ENCODE measurements around the gene PTPRN2.

The PTPRN2 gene

DNA sequence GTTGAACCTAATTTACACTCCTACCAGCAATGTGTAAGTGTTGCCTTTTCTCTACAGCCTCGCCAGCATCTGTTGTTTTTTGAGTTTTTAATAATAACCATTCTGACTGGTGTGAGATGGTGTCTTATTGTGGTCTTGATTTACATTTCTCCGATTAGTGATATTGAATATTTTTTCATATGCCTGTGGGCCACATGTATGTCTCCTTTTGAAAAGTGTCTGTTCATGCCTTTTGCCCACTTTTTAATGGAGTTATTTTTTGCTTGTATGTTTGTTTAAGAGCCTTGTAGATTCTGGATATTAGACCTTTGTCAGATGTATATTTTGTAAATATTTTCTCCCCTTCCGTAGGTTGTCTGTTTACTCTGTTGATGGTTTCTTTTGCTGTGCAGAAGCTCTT, 1055.6 kb downstream of the PTPRN2 start:
- DNase-seq (ENCODE audit: low spot score) = no peak

GRCh38 chr7:157529768-157530560, 1057.7 kb downstream of the PTPRN2 start:
- no peak for DNase-seq (ENCODE audit: low spot score)

DNA sequence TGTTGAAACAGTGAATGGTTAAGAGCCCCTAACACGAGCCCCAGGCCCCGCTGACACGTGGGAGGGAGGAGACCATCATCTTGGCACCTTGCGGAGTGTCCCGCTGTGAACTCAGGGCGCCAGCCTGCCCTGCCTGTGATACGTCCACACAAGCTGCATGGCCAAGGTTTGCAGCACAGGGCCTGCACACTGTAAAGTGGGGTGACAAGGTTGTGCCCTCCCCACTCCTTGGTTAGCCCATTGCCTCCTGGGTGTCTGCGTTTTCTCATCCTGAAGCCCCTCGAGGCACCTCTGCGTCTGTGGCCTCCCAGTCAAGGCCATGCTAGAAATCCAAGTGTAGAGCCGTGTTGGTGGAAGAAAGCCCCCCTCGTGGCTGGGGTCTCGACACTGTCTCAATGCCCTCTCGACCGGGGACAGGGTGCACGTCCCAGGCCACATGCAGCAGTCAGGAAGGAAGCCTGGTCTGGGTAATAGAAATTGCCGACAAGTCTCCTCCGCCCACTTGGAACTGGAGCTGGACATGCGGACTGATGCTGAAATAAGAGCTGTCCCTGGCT, 1058.8 kb downstream of the PTPRN2 start:
- DNase-seq (ENCODE audit: low spot score) = no peak

GRCh38 chr7:157527686-157528085, 1059.9 kb downstream of the PTPRN2 start:
- DNase-seq (ENCODE audit: low spot score) = no peak

- DNase-seq (ENCODE audit: low spot score) = no peak
These were observed 1060.5 kb downstream of the PTPRN2 start for GRCh38 chr7:157526913-157527634.

DNA sequence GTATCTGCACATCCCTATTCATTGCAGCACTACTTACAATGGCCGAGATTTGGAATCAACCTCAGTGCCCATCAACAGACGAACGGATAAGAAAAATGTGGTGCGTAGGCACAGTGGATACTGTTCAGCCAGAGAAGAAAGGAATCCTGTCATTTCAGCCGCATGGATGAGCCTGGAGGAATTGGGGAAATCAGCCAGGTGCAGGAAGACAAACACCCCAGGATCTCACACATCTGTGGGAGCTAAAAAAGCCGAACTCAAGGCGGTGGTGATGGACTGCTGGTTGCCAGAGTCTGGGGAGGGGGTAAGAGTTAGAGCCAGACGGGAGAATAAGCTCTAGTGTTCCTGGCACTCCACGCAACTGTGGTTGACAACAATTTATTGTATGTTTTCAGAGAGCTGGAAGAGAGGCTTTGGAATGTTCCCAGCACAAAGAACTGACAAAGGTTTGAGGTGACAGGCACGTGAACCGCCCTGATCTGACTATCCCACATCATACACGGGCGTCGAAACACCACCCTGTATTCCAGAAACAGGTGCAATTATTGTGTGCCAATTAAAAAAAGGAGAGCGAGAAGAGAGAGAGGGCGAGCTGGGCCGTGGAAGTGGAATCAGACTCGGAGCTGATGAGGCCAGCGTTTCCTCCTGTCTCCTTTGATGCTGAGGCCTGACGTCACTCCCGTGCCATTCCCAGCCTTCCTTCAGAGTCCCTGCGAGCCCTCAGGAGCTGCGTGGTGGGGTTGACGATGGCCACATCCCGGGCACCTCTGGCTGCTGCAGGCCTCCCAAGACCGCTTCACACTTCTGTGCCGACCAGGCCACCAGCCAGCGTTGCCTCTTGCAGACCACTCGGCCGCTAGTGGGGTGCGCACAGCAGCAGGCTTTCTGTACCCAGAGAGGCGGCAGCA, 1061.4 kb downstream of the PTPRN2 start:
- no peak for DNase-seq (ENCODE audit: low spot score)

- DNase-seq (ENCODE audit: low spot score) = peak; percentile 43
These were observed 1062.1 kb downstream of the PTPRN2 start for GRCh38 chr7:157525491-157525915.

GRCh38 chr7:157524731-157525130, 1062.9 kb downstream of the PTPRN2 start:
- no peak for DNase-seq (ENCODE audit: low spot score)

- no peak for DNase-seq (ENCODE audit: low spot score)
These were observed 1063.7 kb downstream of the PTPRN2 start for GRCh38 chr7:157523766-157524421.

DNA sequence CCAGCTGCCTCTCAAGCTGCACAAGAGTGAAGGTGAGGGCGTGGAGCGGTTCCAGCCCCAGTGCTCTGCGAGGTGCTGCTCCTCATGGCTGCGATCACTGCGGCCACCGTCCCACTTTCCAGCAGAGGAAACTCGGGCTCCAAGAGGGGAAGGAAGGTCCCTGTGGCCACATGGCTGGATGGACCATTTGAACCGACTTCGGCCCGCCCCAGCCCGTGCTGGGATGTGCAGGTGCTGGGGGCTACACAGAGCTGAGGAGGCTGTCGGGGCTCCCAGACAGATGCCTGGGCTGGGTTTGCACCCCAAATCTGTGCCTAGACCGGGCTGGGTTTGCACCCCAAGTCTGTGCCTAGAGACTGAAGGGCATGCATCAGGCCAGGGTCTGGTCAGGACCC, 1064.3 kb downstream of the PTPRN2 start:
- no peak for DNase-seq (ENCODE audit: low spot score)

DNA sequence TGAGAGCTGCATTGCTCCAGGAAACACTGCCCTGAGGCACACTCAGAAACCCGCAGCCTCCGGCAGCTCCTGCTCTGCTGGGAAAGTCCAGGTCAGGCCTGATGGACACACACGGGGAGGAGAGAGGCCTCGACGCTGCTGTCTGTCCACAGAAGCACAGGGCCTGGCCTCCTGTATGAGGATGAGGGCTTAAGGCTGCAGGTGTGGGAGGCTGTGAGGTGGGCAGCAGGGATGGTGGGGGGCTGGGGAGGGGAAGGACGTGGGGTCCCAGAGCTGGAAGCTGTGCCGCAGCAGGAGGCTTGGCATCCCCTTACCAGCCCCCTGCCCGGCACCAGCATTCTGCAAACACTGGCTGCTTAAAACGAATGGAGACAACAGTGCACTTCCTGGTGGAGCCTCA, 1064.7 kb downstream of the PTPRN2 start:
- DNase-seq (ENCODE audit: low spot score) = no peak

GRCh38 chr7:157522189-157522588, 1065.4 kb downstream of the PTPRN2 start:
- DNase-seq (ENCODE audit: low spot score) = no peak

DNA sequence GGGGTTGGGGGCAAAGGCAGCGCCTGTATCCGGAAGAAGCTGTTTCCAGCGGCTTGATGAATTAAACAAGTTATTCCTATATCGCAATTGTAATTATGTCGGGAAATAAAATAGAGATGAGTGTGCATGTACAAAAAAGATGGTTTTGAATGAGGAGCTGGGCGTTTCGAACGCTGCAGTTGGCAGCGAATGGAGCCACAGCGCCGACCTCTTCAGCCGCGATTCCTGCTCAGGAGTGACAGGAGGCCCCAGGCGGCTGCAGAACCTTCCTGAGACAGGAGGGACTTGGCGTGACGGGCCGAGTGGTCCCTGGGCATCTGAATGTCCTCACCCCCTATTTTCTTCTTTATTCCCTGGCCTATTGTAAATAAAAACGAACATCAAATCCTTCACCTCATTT, 1065.9 kb downstream of the PTPRN2 start:
- DNase-seq (ENCODE audit: low spot score) = no peak

- no peak for DNase-seq (ENCODE audit: low spot score)
These were observed 1066.4 kb downstream of the PTPRN2 start for GRCh38 chr7:157521061-157521731.

DNA sequence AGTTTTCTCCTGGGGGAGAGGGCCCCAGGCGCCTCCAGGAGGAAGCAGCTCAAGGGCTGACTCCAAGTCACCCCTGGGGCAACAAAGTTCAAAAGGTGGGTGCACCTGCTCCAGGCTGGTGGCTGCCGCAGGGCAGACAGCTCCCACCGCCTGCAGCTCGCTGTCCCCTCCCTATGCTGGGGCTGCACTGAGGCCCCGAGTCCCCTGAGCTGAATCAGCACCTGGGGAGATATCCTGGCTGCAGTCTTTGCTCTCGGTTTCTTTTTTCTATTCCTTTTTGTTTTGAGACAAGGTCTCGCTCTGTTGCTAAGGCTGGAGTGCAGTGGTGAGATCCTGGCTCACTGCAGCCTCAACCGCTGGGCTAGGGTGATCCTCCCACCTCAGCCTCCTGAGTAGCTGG, 1067.4 kb downstream of the PTPRN2 start:
- DNase-seq (ENCODE audit: low spot score) = no peak

- no peak for DNase-seq (ENCODE audit: low spot score)
These were observed 1067.8 kb downstream of the PTPRN2 start for GRCh38 chr7:157519798-157520244.

DNA sequence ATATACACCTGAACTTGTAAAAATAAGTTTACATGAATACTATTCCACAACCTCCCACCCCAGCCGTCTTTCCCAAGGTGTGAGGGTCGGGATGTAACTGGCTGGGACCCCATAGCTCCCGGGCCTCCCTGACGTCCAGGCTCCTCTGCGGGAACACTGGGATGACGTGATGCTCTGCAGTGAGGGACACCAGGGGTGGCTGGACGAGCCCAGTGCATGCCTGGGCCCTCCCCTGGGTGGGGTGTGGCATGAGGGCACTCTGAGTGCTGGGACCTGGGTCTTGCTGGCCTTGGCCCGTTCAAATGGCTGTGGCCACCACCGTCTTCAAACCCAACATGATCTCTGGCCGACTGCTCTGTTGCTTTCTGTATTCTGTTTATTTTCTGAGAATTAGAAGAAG, 1068.4 kb downstream of the PTPRN2 start:
- DNase-seq (ENCODE audit: low spot score) = no peak

- DNase-seq (ENCODE audit: low spot score) = no peak
These were observed 1069.0 kb downstream of the PTPRN2 start for GRCh38 chr7:157518514-157519175.

GRCh38 chr7:157517782-157518513, 1069.7 kb downstream of the PTPRN2 start:
- DNase-seq (ENCODE audit: low spot score) = no peak
